NCI-H2081 (cell line): Measurements from ENCODE around the gene ROBO2.

ENCODE experiments used
- DNase-seq, 2 experiments: peaks; one replicate each; lab custom pipeline; 2025; lab: John Stamatoyannopoulos, UW

Gene ROBO2

GRCh38 chr3:77479021-77479420, 439.1 kb downstream of the ROBO2 start:
- DNase-seq = no peak

- DNase-seq = peak in 1 of 2 experiments; percentile 11
Observed at GRCh38 chr3:77489216-77489615, 449.3 kb downstream of the ROBO2 start.

GRCh38 chr3:77491961-77492360, 452.1 kb downstream of the ROBO2 start:
- no peak for DNase-seq

- DNase-seq = no peak
Observed at GRCh38 chr3:77500721-77501120, 460.8 kb downstream of the ROBO2 start.

- no peak for DNase-seq
Observed at GRCh38 chr3:77506384-77506783, 466.5 kb downstream of the ROBO2 start.

GRCh38 chr3:77513542-77513941, 473.6 kb downstream of the ROBO2 start:
- DNase-seq = peak in 1 of 2 experiments; percentile 47

- DNase-seq = no peak
Observed at GRCh38 chr3:77514766-77515165, 474.9 kb downstream of the ROBO2 start.

GRCh38 chr3:77524463-77524862, 484.6 kb downstream of the ROBO2 start:
- no peak for DNase-seq

GRCh38 chr3:77524946-77525682, 485.2 kb downstream of the ROBO2 start:
- no peak for DNase-seq

- DNase-seq = no peak
Observed at GRCh38 chr3:77526573-77527113, 486.7 kb downstream of the ROBO2 start.

GRCh38 chr3:77529522-77529921, 489.6 kb downstream of the ROBO2 start:
- no peak for DNase-seq

- no peak for DNase-seq
Observed at GRCh38 chr3:77530870-77531269, 491.0 kb downstream of the ROBO2 start.

GRCh38 chr3:77535116-77535515, 495.2 kb downstream of the ROBO2 start:
- DNase-seq = no peak

GRCh38 chr3:77536038-77536775, 496.3 kb downstream of the ROBO2 start:
- DNase-seq = no peak

GRCh38 chr3:77539014-77539413, 499.1 kb downstream of the ROBO2 start:
- DNase-seq = no peak

- no peak for DNase-seq
Observed at GRCh38 chr3:77539677-77540076, 499.8 kb downstream of the ROBO2 start.

GRCh38 chr3:77541203-77541922, 501.5 kb downstream of the ROBO2 start:
- no peak for DNase-seq

GRCh38 chr3:77546246-77546645, 506.3 kb downstream of the ROBO2 start:
- DNase-seq = no peak

GRCh38 chr3:77549034-77549433, 509.1 kb downstream of the ROBO2 start:
- DNase-seq = no peak

GRCh38 chr3:77553240-77553639, 513.3 kb downstream of the ROBO2 start:
- DNase-seq = no peak

GRCh38 chr3:77562089-77562488, 522.2 kb downstream of the ROBO2 start:
- no peak for DNase-seq

- no peak for DNase-seq
Observed at GRCh38 chr3:77563012-77563411, 523.1 kb downstream of the ROBO2 start.

- DNase-seq = no peak
Observed at GRCh38 chr3:77566055-77566454, 526.2 kb downstream of the ROBO2 start.
